GM12878 (cell line): ENCODE data around the gene SSR2. TPM values are rescaled to one million over a fixed set of nuclear protein-coding genes. Genes with fewer than 3 reads are reported as not detected.

Experiments
- ATF7 ChIP-seq: fragments of 450-650 bp; IDR thresholded peaks from 2 replicates; pipeline ENCODE4 v1.6.1; 2016; ENCODE audit warnings: low read depth, mild to moderate bottlenecking
- EED ChIP-seq: sonication (generic); IDR thresholded peaks from 2 replicates; pipeline ENCODE4 v1.6.1; 2016; ENCODE audit warnings: antibody characterized with exemption, low read depth
- FOS ChIP-seq: IDR thresholded peaks from 3 replicates; pipeline ENCODE4 v1.6.1; 2011; ENCODE audit warnings: borderline replicate concordance; ENCODE audit not compliant: insufficient read length; ENCODE audit errors: extremely low read depth
- GATAD2B ChIP-seq: fragments of 450-650 bp; conservative IDR thresholded peaks from 2 replicates; pipeline ENCODE4 v1.6.1; 2017; ENCODE audit warnings: low read depth, mild to moderate bottlenecking, moderate library complexity
- IKZF2 ChIP-seq, 2 experiments: fragments of 450-650 bp; IDR thresholded peaks; 2 replicates each; pipeline ENCODE4 v1.6.1; 2017; ENCODE audit warnings: mild to moderate bottlenecking in 2 of 2, moderate library complexity in 2 of 2
- JUNB ChIP-seq: IDR thresholded peaks from 2 replicates; pipeline ENCODE4 v1.6.1; 2016; ENCODE audit warnings: antibody characterized with exemption, mild to moderate bottlenecking
- MYB ChIP-seq: fragments of 150-350 bp; IDR thresholded peaks from 2 replicates; pipeline ENCODE4 v1.6.1; 2014; ENCODE audit warnings: mild to moderate bottlenecking, low read depth, low read length, borderline replicate concordance
- NR2C2 ChIP-seq: IDR thresholded peaks from 2 replicates; pipeline ENCODE4 v1.6.1; 2011; ENCODE audit warnings: borderline replicate concordance, low read depth; ENCODE audit not compliant: control insufficient read depth, insufficient read length
- NR2F1 ChIP-seq: fragments of 450-650 bp; conservative IDR thresholded peaks from 2 replicates; pipeline ENCODE4 v1.6.1; 2017; ENCODE audit warnings: mild to moderate bottlenecking
- PAX5 ChIP-seq: IDR thresholded peaks from 2 replicates; pipeline ENCODE4 v1.6.1; 2011; ENCODE audit warnings: low read depth, low read length, borderline replicate concordance
- POLR2A ChIP-seq: IDR thresholded peaks from 2 replicates; pipeline ENCODE4 v1.6.1; 2011; ENCODE audit warnings: low read depth, mild to moderate bottlenecking, low read length
- SMAD5 ChIP-seq: IDR thresholded peaks from 2 replicates; pipeline ENCODE4 v1.6.1; 2016; ENCODE audit warnings: antibody characterized with exemption, low read depth
- SMARCA5 ChIP-seq: fragments of 450-650 bp; IDR thresholded peaks from 2 replicates; pipeline ENCODE4 v1.6.1; 2017; ENCODE audit warnings: mild to moderate bottlenecking
- SRF ChIP-seq, 2 experiments: IDR thresholded peaks; 2 replicates each; pipeline ENCODE4 v1.6.1; 2011; ENCODE audit warnings: low read depth in 2 of 2, low read length in 2 of 2, mild to moderate bottlenecking in 1 of 2, moderate library complexity in 1 of 2
- SUPT20H ChIP-seq: IDR thresholded peaks from 2 replicates; pipeline ENCODE4 v1.6.1; 2011; ENCODE audit warnings: low read depth, mild to moderate bottlenecking, low read length, moderate library complexity, borderline replicate concordance; ENCODE audit not compliant: control insufficient read depth
- YBX1 ChIP-seq: fragments of 450-650 bp; IDR thresholded peaks from 2 replicates; pipeline ENCODE4 v1.6.1; 2016; ENCODE audit warnings: antibody characterized with exemption
- polyA plus RNA-seq, 11 experiments: library from polyadenylated mRNA; depleted of rRNA in 4 of 11; unstranded in 6 of 11; stranded (reverse) in 5 of 11; fragments of >200 nt; fragmentation: Nextera tagmentation in 4 of 11; fragmentation: Illumina TruSeq in 1 of 11; extraction: Ambion mirVana in 4 of 11; extraction: Trizol in 1 of 11; gene quantifications; 1 replicate in 1 of 11; 2 replicates in 10 of 11; pipeline versions ENCODE4 v1.2.1 to v1.2.3, GENCODE V29; 2011 to 2016; ENCODE audit warnings: inconsistent platforms in 2 of 11, missing spikeins in 2 of 11, low read depth in 1 of 11
- total RNA-seq, 4 experiments: library from RNA; depleted of rRNA in 3 of 4; stranded (reverse); fragments of >200 nt in 3 of 4; fragmentation: Illumina TruSeq in 1 of 4; extraction: Trizol in 1 of 4; gene quantifications; 2 replicates each; pipeline versions ENCODE4 v1.2.1 to v1.2.3, GENCODE V29; 2013 to 2021
- TF ChIP-seq, protein P1 (sequence below): fragments of 450-650 bp; IDR thresholded peaks from 2 replicates; pipeline ENCODE4 v1.6.1; 2017; ENCODE audit warnings: borderline replicate concordance
- TF ChIP-seq, protein P2 (sequence below): fragments of 450-650 bp; IDR thresholded peaks from 2 replicates; pipeline ENCODE4 v1.6.1; 2017; ENCODE audit warnings: mild to moderate bottlenecking, low read depth, inconsistent platforms; ENCODE audit not compliant: poor library complexity, severe bottlenecking
- TF ChIP-seq, protein P3 (sequence below), 3 experiments: IDR thresholded peaks in 2 of 3; conservative IDR thresholded peaks in 1 of 3; 2 replicates each; pipeline ENCODE4 v1.5.1; 2011; ENCODE audit warnings: low read depth in 3 of 3, low read length in 3 of 3, mild to moderate bottlenecking in 3 of 3, control low read depth in 2 of 3, moderate library complexity in 2 of 3, inconsistent platforms in 1 of 3, mixed read lengths in 1 of 3; ENCODE audit not compliant: control insufficient read depth in 2 of 3, insufficient read depth in 1 of 3; ENCODE audit errors: extremely low read depth in 1 of 3
- TF ChIP-seq, protein P4 (sequence below): IDR thresholded peaks from 2 replicates; pipeline ENCODE4 v1.6.1; 2012; ENCODE audit warnings: low read depth, low read length, improper control_type of control experiment
- TF ChIP-seq, protein P5 (sequence below): fragments of 450-650 bp; IDR thresholded peaks from 2 replicates; pipeline ENCODE4 v1.6.1; 2017; ENCODE audit warnings: mild to moderate bottlenecking, moderate library complexity

SSR2 gene
- total and polyA plus RNA-seq, 10 of the 15 experiments (the other 5 are each of a cell fraction or from before 2014, with no cell fraction given): 207 to 553 (median 315) TPM

DNA sequence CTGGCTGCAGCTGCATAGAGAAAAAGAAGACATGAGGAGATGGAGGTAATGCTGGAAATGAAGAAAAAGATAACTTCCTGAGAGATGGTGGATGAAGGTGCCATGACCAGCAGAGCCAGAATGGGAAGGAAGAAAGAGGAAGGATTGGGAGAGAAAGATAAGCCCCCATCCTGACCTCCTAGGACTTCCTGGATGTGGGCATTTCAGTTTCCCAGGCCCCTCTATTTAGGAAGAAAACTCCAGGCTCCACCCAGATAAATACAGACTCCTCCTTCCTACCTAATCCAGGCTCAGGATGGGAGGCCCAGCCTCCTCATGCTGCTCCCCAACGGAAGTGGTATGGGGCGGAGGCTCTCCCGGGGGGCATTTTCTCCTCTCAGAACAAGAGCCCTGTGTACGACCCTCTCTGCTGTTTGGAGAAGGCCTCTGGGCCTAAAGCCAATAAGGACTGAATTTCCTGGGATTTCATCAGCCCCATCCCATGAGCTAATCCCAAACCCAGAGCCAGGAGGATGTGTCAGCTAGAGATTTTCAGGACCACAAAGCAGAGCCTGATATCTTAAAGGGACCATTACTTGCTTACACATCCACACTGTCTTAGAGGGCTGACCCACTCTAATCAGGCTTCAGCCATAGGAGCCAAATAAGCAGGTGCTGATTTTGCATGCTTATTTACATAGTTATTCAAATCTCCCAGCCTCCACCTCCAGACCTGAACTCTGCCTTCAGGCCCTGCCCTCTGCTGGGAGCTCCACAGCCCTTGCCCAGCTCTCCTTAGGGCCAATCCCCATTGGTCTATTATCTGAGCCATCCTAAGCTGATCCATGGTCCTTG is 37.3 kb downstream of the SSR2 start (continued):
- TF ChIP-seq SMARCA5: no peak
- TF ChIP-seq ATF7: no peak
- TF ChIP-seq, protein P1, sequence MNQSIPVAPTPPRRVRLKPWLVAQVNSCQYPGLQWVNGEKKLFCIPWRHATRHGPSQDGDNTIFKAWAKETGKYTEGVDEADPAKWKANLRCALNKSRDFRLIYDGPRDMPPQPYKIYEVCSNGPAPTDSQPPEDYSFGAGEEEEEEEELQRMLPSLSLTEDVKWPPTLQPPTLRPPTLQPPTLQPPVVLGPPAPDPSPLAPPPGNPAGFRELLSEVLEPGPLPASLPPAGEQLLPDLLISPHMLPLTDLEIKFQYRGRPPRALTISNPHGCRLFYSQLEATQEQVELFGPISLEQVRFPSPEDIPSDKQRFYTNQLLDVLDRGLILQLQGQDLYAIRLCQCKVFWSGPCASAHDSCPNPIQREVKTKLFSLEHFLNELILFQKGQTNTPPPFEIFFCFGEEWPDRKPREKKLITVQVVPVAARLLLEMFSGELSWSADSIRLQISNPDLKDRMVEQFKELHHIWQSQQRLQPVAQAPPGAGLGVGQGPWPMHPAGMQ: no peak
- no peak for TF ChIP-seq JUNB
- TF ChIP-seq SUPT20H: no peak
- TF ChIP-seq YBX1: no peak
- no peak for TF ChIP-seq MYB
- TF ChIP-seq, protein P2, sequence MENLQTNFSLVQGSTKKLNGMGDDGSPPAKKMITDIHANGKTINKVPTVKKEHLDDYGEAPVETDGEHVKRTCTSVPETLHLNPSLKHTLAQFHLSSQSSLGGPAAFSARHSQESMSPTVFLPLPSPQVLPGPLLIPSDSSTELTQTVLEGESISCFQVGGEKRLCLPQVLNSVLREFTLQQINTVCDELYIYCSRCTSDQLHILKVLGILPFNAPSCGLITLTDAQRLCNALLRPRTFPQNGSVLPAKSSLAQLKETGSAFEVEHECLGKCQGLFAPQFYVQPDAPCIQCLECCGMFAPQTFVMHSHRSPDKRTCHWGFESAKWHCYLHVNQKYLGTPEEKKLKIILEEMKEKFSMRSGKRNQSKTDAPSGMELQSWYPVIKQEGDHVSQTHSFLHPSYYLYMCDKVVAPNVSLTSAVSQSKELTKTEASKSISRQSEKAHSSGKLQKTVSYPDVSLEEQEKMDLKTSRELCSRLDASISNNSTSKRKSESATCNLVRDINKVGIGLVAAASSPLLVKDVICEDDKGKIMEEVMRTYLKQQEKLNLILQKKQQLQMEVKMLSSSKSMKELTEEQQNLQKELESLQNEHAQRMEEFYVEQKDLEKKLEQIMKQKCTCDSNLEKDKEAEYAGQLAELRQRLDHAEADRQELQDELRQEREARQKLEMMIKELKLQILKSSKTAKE: no peak
- peak; percentile 27; the same call in 1 of the 2 replicates for TF ChIP-seq POLR2A
- no peak for TF ChIP-seq IKZF2 (IDR thresholded peaks at IDR 0.05)
- TF ChIP-seq SMAD5: no peak
- TF ChIP-seq, protein P3, sequence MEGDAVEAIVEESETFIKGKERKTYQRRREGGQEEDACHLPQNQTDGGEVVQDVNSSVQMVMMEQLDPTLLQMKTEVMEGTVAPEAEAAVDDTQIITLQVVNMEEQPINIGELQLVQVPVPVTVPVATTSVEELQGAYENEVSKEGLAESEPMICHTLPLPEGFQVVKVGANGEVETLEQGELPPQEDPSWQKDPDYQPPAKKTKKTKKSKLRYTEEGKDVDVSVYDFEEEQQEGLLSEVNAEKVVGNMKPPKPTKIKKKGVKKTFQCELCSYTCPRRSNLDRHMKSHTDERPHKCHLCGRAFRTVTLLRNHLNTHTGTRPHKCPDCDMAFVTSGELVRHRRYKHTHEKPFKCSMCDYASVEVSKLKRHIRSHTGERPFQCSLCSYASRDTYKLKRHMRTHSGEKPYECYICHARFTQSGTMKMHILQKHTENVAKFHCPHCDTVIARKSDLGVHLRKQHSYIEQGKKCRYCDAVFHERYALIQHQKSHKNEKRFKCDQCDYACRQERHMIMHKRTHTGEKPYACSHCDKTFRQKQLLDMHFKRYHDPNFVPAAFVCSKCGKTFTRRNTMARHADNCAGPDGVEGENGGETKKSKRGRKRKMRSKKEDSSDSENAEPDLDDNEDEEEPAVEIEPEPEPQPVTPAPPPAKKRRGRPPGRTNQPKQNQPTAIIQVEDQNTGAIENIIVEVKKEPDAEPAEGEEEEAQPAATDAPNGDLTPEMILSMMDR (IDR thresholded peaks at IDR 0.05 in 2 of 3, conservative IDR thresholded peaks at IDR 0.05 in 1 of 3; ENCODE audit: control insufficient read depth in 2 of 3, extremely low read depth in 1 of 3, insufficient read depth in 1 of 3, low read depth in 3 of 3, low read length in 3 of 3): peak; percentile 9 to 22 (median 19); a peak in 2 of 6 replicates
- no peak for TF ChIP-seq FOS
- TF ChIP-seq, protein P4, sequence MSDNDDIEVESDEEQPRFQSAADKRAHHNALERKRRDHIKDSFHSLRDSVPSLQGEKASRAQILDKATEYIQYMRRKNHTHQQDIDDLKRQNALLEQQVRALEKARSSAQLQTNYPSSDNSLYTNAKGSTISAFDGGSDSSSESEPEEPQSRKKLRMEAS: no peak
- TF ChIP-seq GATAD2B: no peak
- no peak for TF ChIP-seq NR2F1
- no peak for TF ChIP-seq SRF (IDR thresholded peaks at IDR 0.05; ENCODE audit: low read depth in 2 of 2, low read length in 2 of 2)
- TF ChIP-seq, protein P5, sequence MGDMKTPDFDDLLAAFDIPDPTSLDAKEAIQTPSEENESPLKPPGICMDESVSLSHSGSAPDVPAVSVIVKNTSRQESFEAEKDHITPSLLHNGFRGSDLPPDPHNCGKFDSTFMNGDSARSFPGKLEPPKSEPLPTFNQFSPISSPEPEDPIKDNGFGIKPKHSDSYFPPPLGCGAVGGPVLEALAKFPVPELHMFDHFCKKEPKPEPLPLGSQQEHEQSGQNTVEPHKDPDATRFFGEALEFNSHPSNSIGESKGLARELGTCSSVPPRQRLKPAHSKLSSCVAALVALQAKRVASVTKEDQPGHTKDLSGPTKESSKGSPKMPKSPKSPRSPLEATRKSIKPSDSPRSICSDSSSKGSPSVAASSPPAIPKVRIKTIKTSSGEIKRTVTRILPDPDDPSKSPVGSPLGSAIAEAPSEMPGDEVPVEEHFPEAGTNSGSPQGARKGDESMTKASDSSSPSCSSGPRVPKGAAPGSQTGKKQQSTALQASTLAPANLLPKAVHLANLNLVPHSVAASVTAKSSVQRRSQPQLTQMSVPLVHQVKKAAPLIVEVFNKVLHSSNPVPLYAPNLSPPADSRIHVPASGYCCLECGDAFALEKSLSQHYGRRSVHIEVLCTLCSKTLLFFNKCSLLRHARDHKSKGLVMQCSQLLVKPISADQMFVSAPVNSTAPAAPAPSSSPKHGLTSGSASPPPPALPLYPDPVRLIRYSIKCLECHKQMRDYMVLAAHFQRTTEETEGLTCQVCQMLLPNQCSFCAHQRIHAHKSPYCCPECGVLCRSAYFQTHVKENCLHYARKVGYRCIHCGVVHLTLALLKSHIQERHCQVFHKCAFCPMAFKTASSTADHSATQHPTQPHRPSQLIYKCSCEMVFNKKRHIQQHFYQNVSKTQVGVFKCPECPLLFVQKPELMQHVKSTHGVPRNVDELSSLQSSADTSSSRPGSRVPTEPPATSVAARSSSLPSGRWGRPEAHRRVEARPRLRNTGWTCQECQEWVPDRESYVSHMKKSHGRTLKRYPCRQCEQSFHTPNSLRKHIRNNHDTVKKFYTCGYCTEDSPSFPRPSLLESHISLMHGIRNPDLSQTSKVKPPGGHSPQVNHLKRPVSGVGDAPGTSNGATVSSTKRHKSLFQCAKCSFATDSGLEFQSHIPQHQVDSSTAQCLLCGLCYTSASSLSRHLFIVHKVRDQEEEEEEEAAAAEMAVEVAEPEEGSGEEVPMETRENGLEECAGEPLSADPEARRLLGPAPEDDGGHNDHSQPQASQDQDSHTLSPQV: no peak
- TF ChIP-seq PAX5: no peak
- TF ChIP-seq EED: no peak
- TF ChIP-seq NR2C2: no peak
